T-helper 1 cell (primary cell): ENCODE measurements around the gene CEACAM21.

Experiments used
- DNase-seq, 5 donors: peaks; one replicate each; pipeline ENCODE4 v3.0.0-alpha.2; 2012 to 2020

Gene CEACAM21

GRCh38 chr19:41620171-41620570, 44.2 kb downstream of the CEACAM21 start:
- DNase-seq, result no peak

GRCh38 chr19:41621226-41621625, 45.3 kb downstream of the CEACAM21 start:
- no peak for DNase-seq

- DNase-seq, result no peak
These were observed 45.7 kb downstream of the CEACAM21 start for GRCh38 chr19:41621654-41622053.

- DNase-seq, result no peak
These were observed 47.4 kb downstream of the CEACAM21 start for GRCh38 chr19:41623360-41623759.

- DNase-seq, result no peak
These were observed 48.5 kb downstream of the CEACAM21 start for GRCh38 chr19:41624515-41624914.

GRCh38 chr19:41624937-41625336, 49.0 kb downstream of the CEACAM21 start:
- DNase-seq, result no peak

GRCh38 chr19:41626278-41626677, 50.3 kb downstream of the CEACAM21 start:
- no peak for DNase-seq

- DNase-seq, result no peak
These were observed 50.9 kb downstream of the CEACAM21 start, which contains the start of gene CEACAM4 for GRCh38 chr19:41626877-41627276. CEACAM4 (minus strand) TSS chr19:41627074; CDS start chr19:41626963, 111 bp downstream.

GRCh38 chr19:41627966-41628675, 52.2 kb downstream of the CEACAM21 start:
- DNase-seq, result no peak
